HepG2 (cell line): ENCODE data around the gene RUNDC1. TPM values are rescaled to one million over a fixed set of nuclear protein-coding genes. Genes with fewer than 3 reads are reported as not detected.
A peak's percentile ranks its signal among the peaks of the same experiment; 100 is the strongest.

Experiments used
- ARID5B ChIP-seq: IDR thresholded peaks from 2 replicates; pipeline ENCODE4 v1.4.0; 2020; ENCODE audit warnings: mild to moderate bottlenecking, missing genetic modification reagents
- ATF7-NPFF ChIP-seq: sonication (generic); formaldehyde crosslinking; IDR thresholded peaks from 2 replicates; pipeline ENCODE4 v1.8.1; 2023; ENCODE audit warnings: mild to moderate bottlenecking, low read depth, missing genetic modification reagents, moderate library complexity
- FOXC1 ChIP-seq: sonication (generic); formaldehyde crosslinking; IDR thresholded peaks from 2 replicates; pipeline ENCODE4 v1.8.0; 2022; ENCODE audit warnings: mild to moderate bottlenecking, missing genetic modification reagents, borderline replicate concordance
- GPN1 ChIP-seq: sonication (generic); formaldehyde crosslinking; IDR thresholded peaks from 2 replicates; pipeline ENCODE4 v1.5.1; 2020; ENCODE audit warnings: missing genetic modification reagents, borderline replicate concordance
- HNF1A ChIP-seq, 2 experiments: sonication (generic) in 1 of 2; formaldehyde crosslinking in 1 of 2; IDR thresholded peaks; 2 replicates each; pipeline versions ENCODE4 v1.4.0 to v1.6.1; 2016 to 2020; ENCODE audit warnings: borderline replicate concordance in 1 of 2, low read depth in 1 of 2, mild to moderate bottlenecking in 1 of 2, missing genetic modification reagents in 1 of 2
- HNF4A ChIP-seq: sonication (generic); formaldehyde crosslinking; IDR thresholded peaks from 2 replicates; pipeline ENCODE4 v1.4.0; 2020; ENCODE audit warnings: missing genetic modification reagents
- MAFG ChIP-seq: sonication (generic); formaldehyde crosslinking; IDR thresholded peaks from 2 replicates; pipeline ENCODE4 v1.5.1; 2020; ENCODE audit warnings: mild to moderate bottlenecking, missing genetic modification reagents
- NR2F2 ChIP-seq: IDR thresholded peaks from 2 replicates; pipeline ENCODE4 v1.6.1; 2012; ENCODE audit warnings: low read depth, inconsistent platforms, borderline replicate concordance
- PAX8 ChIP-seq: sonication (generic); formaldehyde crosslinking; IDR thresholded peaks from 2 replicates; pipeline ENCODE4 v1.8.0; 2022; ENCODE audit warnings: mild to moderate bottlenecking, missing genetic modification reagents, borderline replicate concordance
- U2AF2 ChIP-seq: fragments of 200-400 bp; formaldehyde crosslinking; IDR thresholded peaks from 2 replicates; pipeline ENCODE4 v1.6.1; 2017; ENCODE audit warnings: low read depth, mild to moderate bottlenecking, low read length
- ZGPAT ChIP-seq: IDR thresholded peaks from 2 replicates; pipeline ENCODE4 v1.6.1; 2016; ENCODE audit warnings: mild to moderate bottlenecking
- ZKSCAN1 ChIP-seq: fragments of 150-350 bp; IDR thresholded peaks from 2 replicates; pipeline ENCODE4 v1.6.1; 2014; ENCODE audit warnings: low read length
- ZNF20 ChIP-seq: sonication (generic); formaldehyde crosslinking; IDR thresholded peaks from 2 replicates; pipeline ENCODE4 v1.4.0; 2020; ENCODE audit warnings: mild to moderate bottlenecking, moderate library complexity, missing genetic modification reagents
- ZNF652 ChIP-seq: IDR thresholded peaks from 2 replicates; pipeline ENCODE4 v1.6.1; 2016; ENCODE audit warnings: low read depth, borderline replicate concordance
- ZNF879 ChIP-seq: sonication (generic); formaldehyde crosslinking; IDR thresholded peaks from 2 replicates; pipeline ENCODE4 v1.8.1; 2023; ENCODE audit warnings: missing genetic modification reagents
- polyA plus RNA-seq, 8 experiments: library from polyadenylated mRNA; depleted of rRNA in 3 of 8; stranded (reverse) in 7 of 8; unstranded in 1 of 8; fragments of >200 nt; fragmentation: Illumina TruSeq in 4 of 8; extraction: Trizol in 4 of 8; gene quantifications; 2 replicates each; pipeline versions ENCODE4 v1.2.1 to v1.2.3, GENCODE V29; 2011 to 2016; ENCODE audit warnings: low read depth in 4 of 8, missing spikeins in 1 of 8, mixed read lengths in 1 of 8; ENCODE audit not compliant: insufficient read depth in 1 of 8
- total RNA-seq, 5 experiments: library from RNA; depleted of rRNA; stranded (reverse); fragments of >200 nt; fragmentation: Illumina TruSeq; extraction: Trizol; gene quantifications; 2 replicates each; pipeline ENCODE4 v1.2.3, GENCODE V29; 2016; ENCODE audit warnings: low read depth in 1 of 5

The RUNDC1 gene
- total and polyA plus RNA-seq, 2 of the 13 experiments (the other 11 are each of a cell fraction or from before 2014, with no cell fraction given): 10.3 to 11.4 TPM

- TF ChIP-seq ARID5B (0 out of 2 replicates have a peak, but pooled peaks have one; percentile 16), GPN1 (CRISPR knock-in tag) (no peak), ATF7-NPFF (0 out of 2 replicates have a peak, but pooled peaks have one; percentile 42), MAFG (no peak), NR2F2 (no peak), HNF1A (IDR thresholded peaks at IDR 0.05; ENCODE audit: low read depth) (no peak), HNF1A (CRISPR knock-in tag; IDR thresholded peaks at IDR 0.05; ENCODE audit: borderline replicate concordance) (no peak), ZNF879 (CRISPR knock-in tag) (no peak), ZKSCAN1 (no peak), ZNF20 (CRISPR knock-in tag) (no peak), U2AF2 (no peak), FOXC1 (CRISPR knock-in tag) (no peak), ZGPAT (CRISPR knock-in tag) (no peak), ZNF652 (0 out of 2 replicates have a peak, but pooled peaks have one; percentile 36), PAX8 (no peak), HNF4A (no peak)
These were observed 31.5 kb downstream of the RUNDC1 start (continued) for GRCh38 chr17:43011728-43012472.
